B cell (primary cell): Measurements from ENCODE around the gene GABRD. TPM values are rescaled to one million over a fixed set of nuclear protein-coding genes. Genes with fewer than 3 reads are reported as not detected.

ENCODE experiments used
- ATAC-seq: fragments of 200-7000 bp; cut with Tn5 transposase; one replicate; pipeline ENCODE4 v1.10.0; 2021; ENCODE audit warnings: low read depth, mild to moderate bottlenecking, moderate number of reproducible peaks, moderate library complexity
- CTCF ChIA-PET: fragments of 350-600 bp; sonication (Branson Sonifier 250); formaldehyde crosslinking; loops from one replicate; lab custom pipeline; 2021; ENCODE audit warnings: antibody characterized with exemption, inconsistent platforms; lab: Charles Lee
- POLR2A ChIA-PET: fragments of 350-600 bp; sonication (Branson Sonifier 250); formaldehyde crosslinking; loops from one replicate; lab custom pipeline; 2021; ENCODE audit warnings: antibody characterized with exemption; lab: Charles Lee
- DNase-seq: peaks from one replicate; pipeline ENCODE4 v3.0.0; 2013
- H2AFZ ChIP-seq: 2 replicates; pipeline ENCODE4 v1.6.1; 2012; ENCODE audit warnings: mild to moderate bottlenecking, low read depth, low read length; ENCODE audit not compliant: insufficient read depth, poor library complexity, severe bottlenecking
- H3K27ac ChIP-seq, 2 donors: 1 replicate in 1 of 2; 2 replicates in 1 of 2; pipeline ENCODE4 v1.5.1; 2012 to 2013; ENCODE audit warnings: low read length in 2 of 2, mild to moderate bottlenecking in 2 of 2, moderate library complexity in 1 of 2
- H3K27me3 ChIP-seq, 4 experiments: fragments of 200-600 bp in 1 of 4; sonication (generic) in 1 of 4; replicated peaks in 1 of 4; 1 replicate in 2 of 4; 2 replicates in 2 of 4; pipeline versions ENCODE4 v1.6.1 to v1.7.0; 2013 to 2016; ENCODE audit warnings: low read length in 3 of 4, mild to moderate bottlenecking in 2 of 4, mixed read lengths in 1 of 4, moderate library complexity in 1 of 4; ENCODE audit not compliant: insufficient read depth in 4 of 4, control insufficient read depth in 3 of 4; ENCODE audit errors: control extremely low read depth in 1 of 4
- H3K36me3 ChIP-seq, 2 experiments: replicated peaks in 1 of 2; 1 replicate in 1 of 2; 2 replicates in 1 of 2; pipeline versions ENCODE4 v1.6.1 to v1.7.1; 2013; ENCODE audit warnings: low read length in 1 of 2; ENCODE audit not compliant: insufficient read depth in 2 of 2, control insufficient read depth in 1 of 2; ENCODE audit errors: control extremely low read depth in 1 of 2, extremely low read depth in 1 of 2
- H3K4me1 ChIP-seq, 2 donors: fragments of 200-600 bp in 1 of 2; sonication (generic) in 1 of 2; 1 replicate in 1 of 2; 2 replicates in 1 of 2; pipeline versions ENCODE4 v1.5.1 to v1.6.1; 2013 to 2017; ENCODE audit warnings: low read length in 2 of 2; ENCODE audit not compliant: control insufficient read depth in 2 of 2, insufficient read depth in 2 of 2
- H3K4me2 ChIP-seq: replicated peaks from 2 replicates; pipeline ENCODE3; 2012; ENCODE audit warnings: mild to moderate bottlenecking, low read depth, low read length; ENCODE audit not compliant: poor library complexity, severe bottlenecking
- H3K4me3 ChIP-seq, 5 experiments: fragments of 200-600 bp in 1 of 5; sonication (generic) in 1 of 5; 1 replicate in 3 of 5; 2 replicates in 2 of 5; pipeline versions ENCODE4 v1.5.1 to v1.7.0; 2011 to 2016; ENCODE audit warnings: low read length in 4 of 5, mild to moderate bottlenecking in 4 of 5, low read depth in 2 of 5, control low read depth in 1 of 5, moderate library complexity in 1 of 5; ENCODE audit not compliant: insufficient read depth in 1 of 5; ENCODE audit errors: control extremely low read depth in 1 of 5, extremely low read depth in 1 of 5
- H3K79me2 ChIP-seq: fragments of 200-600 bp; sonication (generic); one replicate; pipeline ENCODE4 v1.6.0; 2016; ENCODE audit warnings: low read length; ENCODE audit not compliant: control insufficient read depth, insufficient read depth
- H3K9ac ChIP-seq: fragments of 200-600 bp; sonication (generic); 2 replicates; pipeline ENCODE4 v1.6.1; 2017; ENCODE audit warnings: mild to moderate bottlenecking, low read length, moderate library complexity
- H3K9me3 ChIP-seq, 3 donors: one replicate each; pipeline versions ENCODE4 v1.6.1 to v1.7.1; 2013; ENCODE audit warnings: low read length in 2 of 3; ENCODE audit not compliant: control insufficient read depth in 2 of 3, insufficient read depth in 1 of 3; ENCODE audit errors: control extremely low read depth in 1 of 3
- H4K20me1 ChIP-seq: 2 replicates; pipeline ENCODE4 v1.6.0; 2012; ENCODE audit warnings: mild to moderate bottlenecking, low read length; ENCODE audit not compliant: insufficient read depth, control insufficient read depth, poor library complexity, severe bottlenecking
- H3K27ac Mint-ChIP-seq: one replicate; pipeline ENCODE4 v1.8.0; 2021; ENCODE audit warnings: mixed read lengths
- H3K27me3 Mint-ChIP-seq: one replicate; pipeline ENCODE4 v1.8.0; 2021; ENCODE audit warnings: mixed read lengths
- H3K4me1 Mint-ChIP-seq: one replicate; pipeline ENCODE4 v1.8.0; 2021; ENCODE audit warnings: mixed read lengths
- H3K4me3 Mint-ChIP-seq: one replicate; pipeline ENCODE4 v1.8.0; 2021; ENCODE audit warnings: mixed read lengths
- H3K9me3 Mint-ChIP-seq: one replicate; pipeline ENCODE4 v1.8.0; 2022; ENCODE audit warnings: mixed read lengths; ENCODE audit not compliant: insufficient read depth
- EZH2 ChIP-seq: IDR thresholded peaks from 2 replicates; pipeline ENCODE4 v1.6.1; 2012; ENCODE audit warnings: borderline replicate concordance, low read depth, mild to moderate bottlenecking, moderate library complexity, low read length; ENCODE audit not compliant: insufficient read depth, poor library complexity, severe bottlenecking
- WGBS: methylation state at CpG from one replicate; pipeline ENCODE4 v1.1.5; 2013; ENCODE audit warnings: missing lambda C conversion rate; ENCODE audit not compliant: insufficient coverage; 5-methylcytosine and 5-hydroxymethylcytosine counted together
- intact Hi-C: fragments of 100-400 bp; cut with micrococcal nuclease; formaldehyde crosslinking; loops from one replicate; pipeline ENCODE4 v1.10.0; 2022
- polyA plus RNA-seq: library from polyadenylated mRNA; depleted of rRNA; stranded (reverse); fragments of >200 nt; gene quantifications from 2 replicates; pipeline ENCODE4 v1.2.3, GENCODE V29; 2012
- total RNA-seq, 2 donors: library from RNA; stranded (reverse); fragments of 120-200 nt in 1 of 2; gene quantifications; 1 replicate in 1 of 2; 2 replicates in 1 of 2; pipeline versions ENCODE4 v1.2.3 to v1.2.4, GENCODE V29; 2013 to 2022
- TF ChIP-seq, protein P1 (sequence below): fragments of 200-600 bp; IDR thresholded peaks from one replicate; pipeline ENCODE4 v1.8.0; 2022; ENCODE audit warnings: antibody characterized with exemption, mild to moderate bottlenecking

The GABRD gene
- total and polyA plus RNA-seq, 2 donors (not counting 1 experiment from before 2014, with no cell fraction given) = not detected

DNA sequence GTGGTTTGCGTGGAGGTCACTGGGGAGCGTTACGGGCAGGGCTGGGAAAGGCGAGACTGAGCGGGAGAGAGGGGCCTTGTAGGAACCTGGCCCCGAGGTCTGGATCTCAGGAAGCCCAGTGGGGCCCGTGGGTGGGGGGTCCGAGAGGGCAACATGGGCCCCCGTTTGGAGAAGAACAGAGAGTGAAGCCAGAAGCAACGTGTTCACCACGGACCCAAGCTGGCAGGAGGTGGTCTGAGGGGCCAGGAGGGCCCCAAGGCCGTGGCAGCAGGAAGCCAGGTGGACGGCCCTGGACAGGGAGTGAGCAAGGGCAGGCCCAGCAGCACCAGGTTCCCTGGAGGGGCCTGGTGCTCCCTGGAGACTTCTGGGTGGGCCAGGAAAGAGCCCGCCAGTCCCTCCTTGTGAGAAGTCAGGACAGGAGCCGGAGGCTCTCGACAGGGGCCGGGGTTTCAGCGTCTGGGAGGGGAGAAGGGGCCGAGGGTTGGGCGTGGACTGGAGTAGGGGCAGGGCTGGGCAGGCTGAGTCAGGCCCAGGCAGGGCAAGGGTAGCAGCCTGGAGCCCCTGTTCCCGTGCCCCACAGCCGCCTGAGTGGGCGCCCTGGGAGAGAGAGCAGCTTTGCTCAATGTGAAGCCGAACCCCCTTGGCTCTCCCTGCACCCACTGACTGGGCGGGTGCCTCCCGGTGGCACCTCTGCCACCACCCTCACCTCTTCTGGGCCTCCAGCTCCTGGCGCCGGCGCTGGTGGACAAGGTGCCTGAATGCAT lies 49.0 kb upstream of the GABRD start:
- H2AFZ ChIP-seq = no peak overlapping the region
- Mint-ChIP-seq H3K27ac (no peak overlapping the region), H3K4me1 (no peaks in the 10 kb centered on the region), H3K9me3 (no peaks in the 10 kb centered on the region), H3K27me3 (peaks cover 8% of the 10 kb centered on the region), H3K4me3 (no peak overlapping the region)
- POLR2A ChIA-PET = no interaction called here
- CTCF ChIA-PET = no interaction called here
- no peaks in the 10 kb centered on the region for H3K79me2 ChIP-seq
- H3K4me3 ChIP-seq = no peak overlapping the region
- H3K36me3 ChIP-seq = no peaks in the 10 kb centered on the region
- WGBS = 89% methylated on average over 29 of the region's 29 CpGs
- ATAC-seq (no peak), DNase-seq (no peak)
- no peaks in the 10 kb centered on the region for H3K4me1 ChIP-seq
- TF ChIP-seq, protein P1, sequence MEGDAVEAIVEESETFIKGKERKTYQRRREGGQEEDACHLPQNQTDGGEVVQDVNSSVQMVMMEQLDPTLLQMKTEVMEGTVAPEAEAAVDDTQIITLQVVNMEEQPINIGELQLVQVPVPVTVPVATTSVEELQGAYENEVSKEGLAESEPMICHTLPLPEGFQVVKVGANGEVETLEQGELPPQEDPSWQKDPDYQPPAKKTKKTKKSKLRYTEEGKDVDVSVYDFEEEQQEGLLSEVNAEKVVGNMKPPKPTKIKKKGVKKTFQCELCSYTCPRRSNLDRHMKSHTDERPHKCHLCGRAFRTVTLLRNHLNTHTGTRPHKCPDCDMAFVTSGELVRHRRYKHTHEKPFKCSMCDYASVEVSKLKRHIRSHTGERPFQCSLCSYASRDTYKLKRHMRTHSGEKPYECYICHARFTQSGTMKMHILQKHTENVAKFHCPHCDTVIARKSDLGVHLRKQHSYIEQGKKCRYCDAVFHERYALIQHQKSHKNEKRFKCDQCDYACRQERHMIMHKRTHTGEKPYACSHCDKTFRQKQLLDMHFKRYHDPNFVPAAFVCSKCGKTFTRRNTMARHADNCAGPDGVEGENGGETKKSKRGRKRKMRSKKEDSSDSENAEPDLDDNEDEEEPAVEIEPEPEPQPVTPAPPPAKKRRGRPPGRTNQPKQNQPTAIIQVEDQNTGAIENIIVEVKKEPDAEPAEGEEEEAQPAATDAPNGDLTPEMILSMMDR = no peak
- no peak for TF ChIP-seq EZH2
- no peak overlapping the region for H3K9ac ChIP-seq
- H3K27me3 ChIP-seq = peaks cover 0 to 3% (median 0%) of the 10 kb centered on the region in 4 experiments
- H3K9me3 ChIP-seq = peaks cover 0 to 24% (median 0%) of the 10 kb centered on the region in 3 donors
- H3K27ac ChIP-seq = no peak overlapping the region
- no peaks in the 10 kb centered on the region for H4K20me1 ChIP-seq
- intact Hi-C loops = no loop called here
- H3K4me2 ChIP-seq = no peak overlapping the region

DNA sequence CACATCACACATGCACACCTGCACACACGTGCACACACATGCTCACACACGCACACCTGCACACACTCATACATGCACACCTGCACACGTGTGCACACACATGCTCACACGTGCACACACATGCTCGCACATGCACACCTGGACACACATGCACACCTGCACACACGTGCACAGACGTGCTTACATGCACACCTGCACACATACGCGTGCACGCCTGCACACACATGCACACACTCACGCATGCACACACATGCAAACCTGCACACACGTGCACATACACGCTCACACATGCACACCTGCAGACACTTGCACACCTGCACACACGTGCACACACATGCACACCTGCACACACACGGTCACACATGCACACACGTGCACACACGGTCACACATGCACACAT lies 48.1 kb upstream of the GABRD start:
- Mint-ChIP-seq H3K4me1 (no peaks in the 10 kb centered on the region), H3K9me3 (no peaks in the 10 kb centered on the region)
- POLR2A ChIA-PET = no interaction called here

More for the DNA sequence above, 48.1 kb upstream of the GABRD start:
- 94% methylated on average over 15 of the region's 17 CpGs for WGBS
- intact Hi-C loops = no loop called here
- Histone ChIP-seq H3K9me3 (peaks cover 0 to 24% (median 0%) of the 10 kb centered on the region in 3 donors), H3K4me3 (no peak overlapping the region), H2AFZ (no peak overlapping the region), H3K36me3 (no peaks in the 10 kb centered on the region), H3K4me2 (no peak overlapping the region), H3K79me2 (no peaks in the 10 kb centered on the region), H4K20me1 (no peaks in the 10 kb centered on the region), H3K27me3 (peaks cover 0 to 5% (median 0%) of the 10 kb centered on the region in 4 experiments), H3K4me1 (no peaks in the 10 kb centered on the region), H3K9ac (no peak overlapping the region), H3K27ac (no peak overlapping the region)
- no peak for TF ChIP-seq EZH2
- TF ChIP-seq, protein P1 = no peak
- no peak overlapping the region for H3K4me3 Mint-ChIP-seq
- ATAC-seq (no peak), DNase-seq (no peak)
- no peak overlapping the region for H3K27ac Mint-ChIP-seq
- peaks cover 8% of the 10 kb centered on the region for H3K27me3 Mint-ChIP-seq
- CTCF ChIA-PET = no interaction called here
